Neural progenitor cell (in vitro differentiated cells): ENCODE results near the gene ARMH4.

Experiments used
- CTCF ChIP-seq: fragments of 200-600 bp; sonication (generic); IDR thresholded peaks from 2 replicates; pipeline ENCODE4 v1.5.1; 2017; ENCODE audit warnings: antibody characterized with exemption, mild to moderate bottlenecking
- EZH2 ChIP-seq: fragments of 200-600 bp; sonication (generic); IDR thresholded peaks from 2 replicates; pipeline ENCODE4 v1.6.1; 2017; ENCODE audit warnings: antibody characterized with exemption, mild to moderate bottlenecking, moderate library complexity

GRCh38 chr14:58138031-58138713, 13.8 kb downstream of the ARMH4 start:
- TF ChIP-seq CTCF, result no peak
- no peak for TF ChIP-seq EZH2
